CD4-positive, alpha-beta T cell treated with Interleukin-17A for 4 hours (primary cell): ENCODE measurements around the gene PIGH.

Experiments used
- DNase-seq: peaks from one replicate; pipeline ENCODE4 v3.0.0-alpha.2; 2020; ENCODE audit warnings: mixed read lengths

Gene PIGH

DNA sequence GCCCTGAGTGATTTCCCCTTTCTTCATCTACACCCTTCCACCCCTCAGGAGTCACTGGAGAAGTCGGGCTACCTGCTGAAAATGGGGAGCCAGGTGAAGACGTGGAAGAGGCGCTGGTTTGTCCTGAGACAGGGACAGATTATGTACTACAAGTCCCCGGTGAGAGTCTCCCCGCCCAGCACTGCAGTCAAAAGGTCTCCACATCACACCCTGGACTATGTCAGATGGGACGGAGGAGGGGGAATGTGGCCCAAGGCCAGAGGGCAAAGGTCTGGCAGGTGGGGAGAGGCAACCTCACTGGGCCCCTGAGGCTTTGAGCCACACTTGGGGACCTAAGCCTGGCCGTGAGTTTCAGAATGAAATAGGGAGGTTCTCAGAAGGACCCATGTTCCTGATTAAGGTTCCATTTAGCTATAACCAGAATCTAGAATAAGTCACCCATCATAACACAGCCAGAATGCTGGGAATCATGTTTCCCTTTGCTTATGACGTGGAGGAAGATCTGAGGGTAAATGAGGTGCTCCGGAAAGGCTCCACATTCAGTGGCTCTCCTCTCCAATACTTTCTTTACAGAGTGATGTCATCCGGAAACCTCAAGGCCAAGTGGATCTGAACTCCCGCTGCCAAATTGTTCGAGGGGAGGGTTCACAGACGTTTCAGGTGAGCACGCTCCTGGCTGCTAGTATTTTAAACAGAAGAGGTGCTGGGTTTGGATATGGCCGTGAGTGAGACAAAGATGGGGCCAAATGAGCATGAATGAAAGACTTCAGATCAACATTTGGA, 26.6 kb downstream of the PIGH start:
- DNase-seq: no peak

DNA sequence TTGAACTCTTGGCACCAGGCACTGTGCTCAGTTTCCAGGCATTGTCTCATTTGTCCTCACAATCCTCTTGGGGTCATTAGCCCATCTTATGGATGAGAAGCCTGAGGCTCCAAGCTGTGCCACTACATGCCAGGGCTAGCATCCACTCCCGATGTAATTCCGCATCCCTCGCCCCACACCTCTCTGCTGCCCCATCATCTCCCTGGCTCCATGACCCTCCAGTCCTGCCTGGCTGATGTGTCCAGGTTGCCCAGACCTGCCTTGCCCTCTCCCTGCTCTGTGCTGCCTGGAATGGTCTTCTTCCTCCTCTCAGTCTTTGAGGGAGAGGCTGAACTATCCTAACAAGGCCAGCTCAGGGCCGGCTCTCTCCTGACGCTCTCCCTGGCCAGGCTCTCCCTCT, 27.5 kb downstream of the PIGH start:
- DNase-seq: no peak

DNA sequence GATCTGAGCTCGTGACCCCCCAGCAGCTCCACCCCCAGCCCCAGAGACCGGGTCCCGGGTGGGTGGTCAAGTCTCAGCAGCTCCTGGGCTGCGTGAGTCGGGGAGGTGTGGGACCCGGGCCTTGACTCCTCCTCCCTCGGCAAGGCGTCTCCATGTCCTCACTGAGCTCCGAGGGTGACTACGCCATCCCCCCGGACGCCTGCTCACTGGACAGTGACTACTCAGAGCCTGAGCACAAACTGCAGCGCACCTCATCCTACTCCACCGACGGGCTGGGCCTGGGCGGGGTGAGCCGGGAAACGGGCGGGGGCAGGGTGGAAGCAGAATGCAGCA, 28.1 kb downstream of the PIGH start:
- no peak for DNase-seq

DNA sequence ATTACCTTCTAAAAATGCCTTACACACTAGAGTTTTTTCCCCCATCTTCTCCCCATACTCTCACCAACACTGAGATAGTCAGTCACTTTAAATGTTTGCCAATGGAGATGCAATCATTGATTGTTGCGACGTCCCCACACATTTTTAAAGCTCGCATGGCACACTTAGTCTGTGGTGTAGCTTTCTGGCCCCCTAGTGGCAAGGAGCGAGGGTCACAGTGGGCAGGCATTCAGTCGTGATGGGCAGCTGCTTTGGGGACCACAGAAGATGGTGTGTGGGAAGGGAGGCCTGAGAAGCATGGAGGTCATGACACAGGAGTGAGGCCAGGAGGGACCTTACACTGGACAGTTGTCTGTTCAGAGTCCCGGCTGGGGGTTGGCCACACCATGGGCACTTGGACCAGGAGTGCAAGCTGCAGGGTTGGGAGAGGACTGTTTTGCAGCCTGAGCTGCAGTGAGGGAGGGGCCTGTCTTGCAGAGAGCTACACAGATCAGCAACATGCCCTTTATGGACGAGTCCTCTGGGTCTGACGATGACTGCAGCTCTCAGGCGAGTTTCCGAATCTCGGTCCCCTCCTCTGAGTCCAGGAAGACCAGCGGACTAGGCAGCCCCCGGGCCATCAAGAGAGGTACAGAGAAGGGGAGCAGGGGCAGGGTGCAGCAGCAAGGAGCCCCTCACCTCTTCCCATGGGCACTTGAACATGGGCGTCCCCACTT, 28.6 kb downstream of the PIGH start:
- peak; percentile 79 for DNase-seq

DNA sequence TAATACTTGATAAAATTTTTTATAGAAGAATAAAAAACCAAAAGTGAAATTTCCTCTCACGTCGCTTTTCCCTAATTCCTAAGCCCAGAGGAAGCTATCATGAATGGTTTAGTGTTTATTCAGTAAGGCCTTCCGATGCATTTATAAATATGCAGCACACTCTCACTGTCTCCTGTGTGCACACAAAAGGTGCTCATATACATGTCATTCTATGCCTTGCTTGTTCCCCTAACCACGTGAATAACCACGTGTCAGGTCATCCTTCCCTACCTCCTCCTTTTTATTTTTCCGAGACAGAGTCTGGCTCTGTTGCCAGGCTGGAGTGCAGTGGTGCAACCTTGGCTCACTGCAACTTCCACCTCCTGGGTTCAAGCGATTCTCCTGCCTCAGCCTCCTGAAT, 29.6 kb downstream of the PIGH start:
- no peak for DNase-seq

DNA sequence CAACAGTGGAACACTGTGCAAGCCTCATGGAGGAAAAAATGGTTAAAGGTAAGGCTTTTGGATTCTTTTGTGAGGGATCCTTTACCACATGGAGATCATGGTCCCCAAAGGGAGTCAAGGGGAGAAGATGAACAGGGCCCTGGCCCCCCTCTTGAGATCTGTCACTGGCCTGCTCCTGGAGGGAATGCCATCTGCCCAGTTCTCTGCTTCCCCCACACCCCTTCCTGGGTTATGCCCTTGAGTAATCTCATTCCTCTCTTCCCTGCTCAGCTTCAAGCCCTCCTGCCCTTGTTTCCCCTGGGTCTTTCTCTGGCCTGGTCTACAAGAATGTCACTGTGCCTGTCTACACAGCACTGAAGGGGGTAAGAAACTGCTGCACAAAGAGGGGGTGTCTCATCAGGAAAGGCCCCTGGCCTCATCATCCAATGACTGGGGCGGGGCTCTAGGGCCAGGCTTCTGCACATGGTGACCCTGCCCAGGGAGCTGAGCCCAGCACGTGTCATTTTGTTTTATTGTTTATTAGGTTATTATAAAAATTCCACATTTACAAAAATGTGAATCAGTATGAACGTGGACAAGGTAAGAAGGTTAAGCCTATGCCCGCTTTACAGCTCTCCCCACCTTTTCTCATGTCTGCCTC, 30.3 kb downstream of the PIGH start:
- DNase-seq: no peak

DNA sequence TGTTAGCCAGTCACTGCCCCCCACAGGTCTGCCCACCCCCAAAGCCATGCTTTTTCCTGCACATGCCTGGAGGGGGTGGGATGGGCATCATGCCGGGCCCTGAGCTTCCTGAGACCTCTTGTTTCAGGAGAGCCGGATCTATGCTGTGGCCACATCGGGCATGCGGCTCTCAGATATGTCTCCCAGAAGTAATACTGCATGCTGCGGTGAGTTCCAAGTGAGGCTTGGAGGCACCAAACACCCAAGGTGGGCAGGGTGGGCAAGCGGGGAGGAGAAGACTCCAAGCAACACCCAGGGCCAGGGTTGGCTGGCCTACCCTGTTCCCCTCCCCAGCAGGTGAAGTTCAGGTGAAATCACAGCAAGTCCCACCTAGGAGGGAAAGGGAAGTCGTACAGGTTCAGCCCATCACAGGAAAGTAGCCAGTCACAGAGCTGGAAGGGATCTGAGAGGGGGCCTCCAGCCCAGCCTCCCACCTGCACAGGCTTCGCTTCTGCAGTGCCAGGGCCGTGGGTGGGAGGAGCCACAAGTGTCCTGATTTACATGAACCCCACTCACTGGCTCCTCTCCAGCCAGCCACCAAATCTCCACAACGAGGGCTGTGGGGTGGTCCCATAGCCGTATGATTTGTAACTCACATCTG, 30.9 kb downstream of the PIGH start:
- DNase-seq: no peak

DNA sequence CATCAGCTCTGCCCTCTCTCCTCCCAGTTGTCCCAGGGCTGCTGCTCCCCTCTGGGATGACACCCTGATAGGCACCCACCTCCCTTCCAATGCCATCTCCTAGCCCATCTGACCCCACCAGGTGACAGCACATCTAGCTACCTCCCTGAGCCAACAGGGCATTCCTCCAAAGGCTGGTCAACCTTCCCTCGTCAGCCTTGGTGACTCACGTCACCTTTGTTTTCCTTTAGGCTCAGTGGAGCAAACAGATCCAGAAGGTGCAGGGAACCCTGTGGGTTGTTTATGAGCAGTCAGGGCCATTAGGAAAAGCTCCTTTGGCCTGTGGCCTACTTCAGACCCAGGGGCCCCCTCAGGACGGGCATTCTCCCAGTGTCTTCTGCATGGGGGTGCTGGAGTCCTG, 32.4 kb downstream of the PIGH start:
- DNase-seq: no peak

DNA sequence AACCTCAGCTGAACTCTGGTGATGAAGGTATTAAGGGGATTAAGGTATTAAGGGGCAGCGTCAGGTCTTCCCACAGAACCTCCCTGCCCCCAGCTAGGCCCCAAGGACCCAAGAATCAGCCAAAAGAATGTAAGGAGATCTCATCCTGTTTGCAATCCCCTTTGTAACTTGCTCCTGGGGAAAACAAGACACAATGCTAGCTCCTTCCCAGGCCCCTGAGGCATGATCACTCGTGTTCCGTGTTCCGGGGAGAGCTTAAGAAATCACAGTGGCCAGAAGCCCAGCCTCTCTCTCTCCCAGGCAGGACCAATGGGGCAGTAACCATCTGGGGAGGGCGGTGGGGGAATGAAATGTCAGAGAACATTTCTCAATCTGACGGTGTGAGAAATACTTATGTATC, 33.2 kb downstream of the PIGH start:
- no peak for DNase-seq

DNA sequence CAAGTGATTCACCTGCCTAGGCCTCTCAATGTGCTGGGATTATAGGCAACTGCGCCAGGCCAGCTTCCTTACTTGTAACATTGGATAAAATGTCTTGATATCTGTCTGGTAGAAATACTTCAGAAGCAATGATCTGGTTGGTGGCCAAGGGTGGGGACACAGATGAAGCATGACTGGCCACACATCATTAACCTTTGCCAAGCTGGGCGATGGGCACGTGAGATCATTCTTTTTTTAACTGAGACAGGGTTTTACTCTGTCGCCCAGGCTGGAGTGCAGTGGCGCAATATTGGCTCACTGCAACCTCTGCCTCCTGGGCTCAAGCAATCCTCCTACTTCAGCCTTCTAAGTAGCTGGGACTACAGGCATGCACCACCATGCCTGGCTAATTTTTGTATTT, 35.8 kb downstream of the PIGH start:
- DNase-seq: no peak

DNA sequence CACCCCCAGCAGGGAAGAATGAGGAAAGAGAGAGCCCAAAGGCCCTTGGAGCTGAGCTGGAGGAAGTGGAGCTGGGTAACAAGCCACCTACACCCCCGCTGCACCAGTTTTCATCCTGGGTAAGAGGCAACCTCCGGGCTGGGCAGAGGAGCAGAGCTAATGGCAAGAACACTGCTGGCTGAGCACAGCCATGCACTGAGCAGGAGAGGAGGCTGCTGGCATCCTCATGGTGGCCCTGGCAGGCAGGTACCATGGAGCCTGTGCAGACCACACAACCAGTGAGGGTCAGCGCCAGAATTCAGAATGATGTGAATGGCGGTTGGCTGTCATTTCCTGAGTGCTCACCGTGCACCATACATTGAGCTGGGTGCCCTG, 37.3 kb downstream of the PIGH start:
- no peak for DNase-seq

DNA sequence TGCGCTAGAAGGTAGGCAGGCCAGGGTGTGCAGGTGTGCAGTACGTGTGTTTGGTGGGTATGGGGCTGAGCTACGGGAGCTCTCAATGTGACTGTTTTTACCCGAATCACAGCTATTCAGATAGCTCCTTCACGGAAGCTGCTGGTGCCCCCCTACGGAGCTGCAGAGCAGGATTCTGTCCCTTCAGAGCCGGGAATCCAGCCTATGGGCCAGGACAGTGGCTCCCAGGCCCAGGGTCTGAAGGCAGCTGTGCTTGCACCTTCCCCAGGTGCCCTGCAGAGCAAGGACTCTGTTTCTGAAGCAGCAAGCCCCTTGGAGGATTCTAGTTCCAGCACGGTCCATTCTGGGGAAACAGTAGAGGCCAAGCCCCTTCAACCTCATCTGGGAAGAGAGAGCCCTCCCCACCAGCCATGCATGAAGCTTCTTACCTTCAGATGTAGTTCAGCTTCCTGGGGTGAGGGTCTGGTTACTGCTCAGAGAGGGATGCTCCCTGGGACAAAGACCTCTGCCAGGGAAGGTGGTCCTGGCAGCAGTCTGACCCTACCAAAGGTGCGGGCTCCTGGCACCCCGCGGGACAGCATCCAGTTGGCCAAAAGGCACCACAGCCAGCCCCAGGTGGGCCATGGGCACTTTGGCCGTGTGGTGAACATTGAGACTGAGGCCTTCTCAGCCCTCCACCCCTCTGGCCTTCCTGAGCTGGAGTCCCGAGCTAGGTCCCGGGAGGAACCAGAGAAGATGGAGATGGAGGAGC, 37.9 kb downstream of the PIGH start:
- DNase-seq: no peak

DNA sequence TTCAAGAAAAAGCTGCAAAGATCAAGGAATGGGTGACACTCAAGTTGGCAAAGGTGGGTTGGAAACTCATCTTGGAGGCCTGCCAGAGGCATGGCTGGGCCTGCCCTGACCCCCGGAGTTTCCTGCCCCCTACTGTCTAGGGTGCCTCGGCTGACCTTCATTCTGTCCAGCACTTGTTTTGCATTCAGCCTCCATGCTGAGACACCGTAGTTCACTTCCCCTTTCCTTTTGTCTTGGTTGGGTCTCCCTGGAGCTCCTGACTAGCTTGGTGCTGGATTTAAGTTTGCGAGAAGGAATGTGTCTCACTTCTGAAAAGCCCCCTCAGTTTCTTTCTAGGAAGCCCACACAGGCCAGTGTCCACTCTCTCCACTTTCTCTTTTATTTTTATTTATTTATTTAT, 40.4 kb downstream of the PIGH start:
- DNase-seq: no peak

DNA sequence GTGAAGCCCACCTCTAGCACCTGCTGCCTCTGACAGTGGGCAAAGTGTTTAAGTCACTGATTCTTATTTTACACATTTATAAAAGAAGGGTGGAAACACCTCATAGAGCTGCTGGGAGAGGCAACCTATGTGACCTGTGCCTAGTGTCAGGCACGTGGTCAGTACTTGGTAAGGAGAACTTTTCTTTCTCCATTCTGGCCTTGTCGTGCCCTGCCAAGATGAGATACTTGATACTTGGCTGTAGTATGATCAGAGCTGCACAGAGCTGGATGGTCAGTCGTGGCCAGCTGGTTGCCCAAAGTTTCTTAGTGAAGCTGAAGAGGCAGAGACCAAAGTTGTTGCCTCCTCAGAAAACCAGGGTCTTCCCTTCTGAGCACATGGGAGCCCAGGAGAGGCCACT, 42.4 kb downstream of the PIGH start:
- no peak for DNase-seq

DNA sequence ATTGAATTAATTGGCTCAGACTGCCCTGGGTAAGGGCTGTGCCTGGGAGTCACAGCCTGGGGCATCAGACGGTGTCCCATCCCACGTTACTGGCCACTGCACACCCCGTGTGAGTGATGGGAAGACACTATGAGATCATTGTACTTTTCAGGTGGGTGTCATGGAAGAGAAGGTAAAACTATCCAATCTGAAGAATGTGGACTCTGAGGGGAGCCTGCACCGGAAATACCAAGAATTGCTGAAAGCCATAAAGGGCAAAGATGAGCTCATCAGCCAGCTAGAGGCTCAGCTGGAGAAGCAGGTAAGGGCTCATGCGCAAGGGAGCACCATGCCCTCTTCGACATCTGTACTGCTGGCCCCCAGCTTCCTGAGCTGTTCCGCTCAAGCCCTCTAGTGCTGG, 43.0 kb downstream of the PIGH start:
- no peak for DNase-seq

DNA sequence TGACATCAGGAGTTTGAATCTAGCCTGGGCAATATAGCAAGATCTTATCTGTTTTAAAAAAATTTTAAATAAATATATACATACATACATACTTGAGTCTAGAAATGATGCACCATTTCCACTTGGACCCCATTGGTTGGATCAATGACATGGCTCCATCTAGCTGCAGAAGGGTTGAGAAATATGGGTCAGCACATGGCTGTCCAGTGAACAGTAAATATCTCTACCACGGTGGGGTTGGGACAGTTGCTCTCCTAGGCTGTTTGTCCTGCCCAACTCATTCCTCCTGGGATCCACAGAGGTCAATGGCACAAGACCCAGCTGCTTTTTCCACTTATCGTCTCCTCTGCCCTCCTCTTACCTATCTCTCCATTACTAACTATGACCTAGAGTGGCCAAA, 43.4 kb downstream of the PIGH start:
- no peak for DNase-seq

DNA sequence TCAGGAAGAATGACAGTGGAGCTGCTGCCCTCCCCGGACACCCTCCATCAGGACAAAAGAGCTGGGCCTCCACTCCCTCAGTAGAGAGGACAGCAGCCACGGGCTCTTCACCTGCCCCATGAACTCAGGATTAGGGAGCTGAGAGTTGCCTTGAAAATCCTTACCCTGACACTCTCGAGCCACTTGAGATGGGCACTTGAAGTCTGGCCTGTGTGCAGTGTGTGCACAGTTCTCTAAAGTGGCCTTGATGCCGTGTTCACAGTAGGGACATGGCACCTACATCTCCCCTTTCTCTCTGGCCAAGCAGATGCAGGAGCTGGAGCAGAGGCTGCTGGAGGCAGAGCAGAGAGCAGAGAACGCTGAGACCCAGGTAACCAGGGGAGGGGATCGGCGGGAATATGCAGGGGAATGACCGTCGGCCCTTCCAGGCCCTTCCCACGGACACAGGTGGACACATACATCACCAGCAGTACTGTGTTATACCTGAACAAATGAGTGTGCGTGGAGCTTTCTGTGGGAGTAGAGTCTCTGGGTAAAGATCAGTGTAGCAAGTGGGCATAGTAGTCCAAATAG, 44.5 kb downstream of the PIGH start:
- DNase-seq: no peak

DNA sequence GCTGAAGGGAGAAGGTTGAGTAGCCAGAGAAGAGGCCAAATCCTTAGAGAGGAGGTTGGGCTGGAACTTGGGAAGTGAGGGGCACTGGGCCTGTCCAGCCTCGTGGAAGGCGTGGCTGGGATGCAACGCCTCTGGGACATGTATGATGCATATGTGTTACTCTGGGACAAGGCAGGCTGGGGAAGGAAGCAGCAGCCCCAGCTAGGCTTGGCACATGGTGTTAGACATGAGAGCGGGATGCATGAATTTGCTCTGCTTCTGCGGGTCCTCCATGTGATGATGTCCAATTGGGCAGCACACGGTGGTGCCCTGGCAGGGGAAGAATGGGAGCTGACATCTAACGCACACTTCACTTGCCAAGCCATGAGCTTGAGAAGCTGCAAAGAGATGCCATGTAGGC, 45.7 kb downstream of the PIGH start:
- DNase-seq: no peak

DNA sequence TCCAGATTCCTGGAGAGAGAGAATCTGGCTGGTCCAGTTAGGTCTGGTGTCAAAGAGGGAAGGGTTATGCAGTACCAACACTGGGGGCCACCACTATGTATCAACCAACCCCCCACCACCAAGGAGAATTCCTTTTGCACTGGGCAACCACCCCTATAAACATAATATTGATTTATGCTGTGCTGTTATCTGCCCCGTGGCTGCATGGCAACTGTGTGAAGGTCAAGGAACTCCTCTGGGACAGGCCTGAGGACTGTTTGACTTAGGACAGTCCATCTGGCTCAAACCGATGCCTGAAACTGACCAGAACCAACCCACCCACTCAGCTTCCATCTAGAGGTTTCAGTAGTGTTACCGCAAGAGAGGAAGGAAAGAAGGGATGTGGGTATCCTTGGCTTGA, 46.5 kb downstream of the PIGH start:
- no peak for DNase-seq

DNA sequence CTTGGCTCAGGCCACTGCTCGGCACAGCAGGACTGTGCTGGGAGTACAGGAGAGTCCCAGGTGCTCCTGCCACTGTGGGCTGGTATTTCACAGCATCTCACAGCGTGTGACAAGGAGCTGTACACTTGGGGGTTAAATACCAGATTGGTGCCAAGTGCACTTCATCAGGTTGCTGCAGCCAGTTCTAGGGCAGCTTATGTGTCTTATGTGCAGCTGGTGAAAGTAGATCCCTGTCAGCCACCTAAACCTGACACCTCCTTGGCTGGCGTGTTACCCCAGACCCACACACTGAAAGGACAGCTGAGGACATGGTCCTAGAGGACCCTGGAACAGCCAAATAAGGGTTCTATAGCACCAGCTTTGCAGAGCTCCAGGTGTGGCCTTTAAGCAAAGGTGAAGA, 48.1 kb downstream of the PIGH start:
- DNase-seq: no peak

DNA sequence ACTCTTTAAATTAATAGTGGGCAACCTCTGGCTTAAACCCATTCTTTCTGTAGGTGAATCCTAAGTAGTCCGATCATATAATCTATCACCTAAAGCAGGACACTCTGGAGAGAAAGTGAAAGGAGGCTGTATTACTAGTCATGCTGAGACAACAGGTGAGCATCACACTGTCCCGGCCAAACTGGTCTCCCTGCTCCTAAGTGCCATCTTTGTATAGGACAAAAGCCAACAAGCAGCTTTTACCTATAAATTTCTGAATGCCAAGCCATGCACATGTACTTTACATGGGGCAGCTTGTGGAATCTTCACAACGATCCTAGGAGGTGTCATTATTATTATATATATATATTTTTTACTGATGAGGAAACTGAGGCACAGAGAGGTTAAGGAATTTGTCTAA, 48.9 kb downstream of the PIGH start:
- no peak for DNase-seq

DNA sequence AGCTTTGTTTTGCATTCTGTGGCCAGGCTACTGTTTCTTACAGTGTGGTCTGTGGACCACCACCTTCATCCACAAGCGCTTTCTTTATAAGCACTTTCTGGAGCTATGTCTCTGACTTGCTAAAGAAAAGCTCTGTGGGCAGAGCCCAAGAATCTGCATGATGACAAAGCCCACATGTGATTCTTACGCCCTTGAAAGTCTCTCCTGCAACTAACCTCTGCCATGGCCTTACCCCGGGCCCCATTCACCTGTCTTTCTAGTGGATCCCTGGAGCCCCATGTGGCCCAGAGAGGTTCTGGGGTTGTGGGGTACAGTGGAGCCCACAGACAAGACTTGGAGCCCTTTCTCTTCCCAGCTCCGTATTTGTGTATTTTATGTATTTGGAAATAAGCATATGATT, 50.3 kb downstream of the PIGH start:
- DNase-seq: no peak

DNA sequence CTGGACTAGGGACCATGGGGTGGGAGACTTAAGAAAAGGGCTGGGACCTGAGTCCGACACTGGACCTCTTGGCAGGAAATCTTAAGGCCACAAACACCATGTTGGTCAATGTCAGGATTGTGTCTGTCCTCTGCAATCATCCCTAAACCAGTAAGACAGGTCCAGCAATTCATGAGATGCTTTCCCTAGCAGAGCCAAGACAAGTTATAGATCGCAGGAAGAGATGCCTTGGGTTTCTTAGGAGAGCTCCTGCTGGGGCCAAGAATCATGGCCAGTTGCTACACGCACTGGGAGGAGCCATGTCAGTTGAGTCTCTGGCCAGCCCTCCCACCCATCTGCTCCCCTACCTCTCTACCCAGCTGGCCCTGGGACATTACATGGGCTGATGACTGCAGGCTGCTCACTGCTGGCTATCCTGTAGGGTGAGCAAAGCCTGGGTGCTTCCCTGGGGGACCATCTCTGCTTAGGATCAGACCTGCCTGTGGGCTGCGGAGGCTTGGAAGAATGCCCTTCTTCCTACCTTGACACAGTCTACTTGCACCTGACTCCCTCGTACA, 52.8 kb downstream of the PIGH start:
- DNase-seq: no peak
